Measurements from ENCODE around the gene YBX3. TPM values are rescaled to one million over a fixed set of nuclear protein-coding genes. Genes with fewer than 3 reads are reported as not detected.

Gene YBX3
- 12.2 TPM for total RNA-seq
- 1 to 10 TPM; 2.3 to 5.2 (median 3.2) TPM for polyA plus RNA-seq

GRCh38 chr12:10722905-10723746 lies at the start of gene YBX3:
TSS of gene YBX3 (minus strand) at chr12:10723323. CDS start at chr12:10723111, 212 bp downstream.
- no peak within 1 kb of the TSS for H3K27ac ChIP-seq (ENCODE audit: insufficient read depth, low read length, poor library complexity, severe bottlenecking)
- ATAC-seq (ENCODE audit: low read depth in 2 of 2) = peak in 1 of 2 donors; percentile 38

GRCh38 chr12:10771132-10771733 lies 48.1 kb upstream of the YBX3 start:
- peaks cover 33% of the 10 kb centered on the region for H3K27me3 Mint-ChIP-seq
- no peak overlapping the region for H3K27ac ChIP-seq (ENCODE audit: insufficient read depth, low read length, poor library complexity, severe bottlenecking)
- no peaks in the 10 kb centered on the region for H3K4me1 Mint-ChIP-seq
- H3K27me3 ChIP-seq (ENCODE audit: control insufficient read depth, insufficient read depth, low read length) = peaks cover 18% of the 10 kb centered on the region
- H3K27ac Mint-ChIP-seq = no peak overlapping the region
- no peak overlapping the region for H3K4me3 ChIP-seq (ENCODE audit: low read depth, low read length)
- peak in 1 of 2 donors; percentile 56 for ATAC-seq (ENCODE audit: low read depth in 2 of 2)
- H3K36me3 ChIP-seq (ENCODE audit: control insufficient read depth, insufficient read depth, low read length) = no peaks in the 10 kb centered on the region
- no peaks in the 10 kb centered on the region for H3K9me3 Mint-ChIP-seq
- H3K4me1 ChIP-seq (ENCODE audit: control insufficient read depth, insufficient read depth, low read length, poor library complexity, severe bottlenecking) = no peaks in the 10 kb centered on the region
- DNase-seq = peak in 2 of 3 donors; percentile 42 to 53
- H3K4me3 Mint-ChIP-seq = no peak overlapping the region
- no peaks in the 10 kb centered on the region for H3K9me3 ChIP-seq (ENCODE audit: control insufficient read depth in 2 of 2, low read length in 2 of 2)
- no peaks in the 10 kb centered on the region for H3K36me3 Mint-ChIP-seq

More at GRCh38 chr12:10722905-10723746, at the start of gene YBX3:
- peak in 2 of 3 donors; percentile 4 to 17 for DNase-seq
- H3K27me3 ChIP-seq (ENCODE audit: control insufficient read depth, insufficient read depth, low read length) = peaks cover 50% of the 10 kb centered on the region
- Mint-ChIP-seq H3K36me3 (no peaks in the 10 kb centered on the region), H3K4me3 (peak within 1 kb of the TSS; percentile 83 to 88 (median 85)), H3K27ac (peak within 1 kb of the TSS; percentile 26 to 90 (median 87)), H3K4me1 (peaks cover 0 to 17% (median 8%) of the 10 kb centered on the region in 4 donors), H3K9me3 (peaks cover 0 to 1% (median 0%) of the 10 kb centered on the region in 7 donors), H3K27me3 (peaks cover 75% of the 10 kb centered on the region)
- no peaks in the 10 kb centered on the region for H3K36me3 ChIP-seq (ENCODE audit: control insufficient read depth, insufficient read depth, low read length)
- H3K4me3 ChIP-seq (ENCODE audit: low read depth, low read length) = peak within 1 kb of the TSS; percentile 52
- peaks cover 10% of the 10 kb centered on the region for H3K4me1 ChIP-seq (ENCODE audit: control insufficient read depth, insufficient read depth, low read length, poor library complexity, severe bottlenecking)
- no peaks in the 10 kb centered on the region for H3K9me3 ChIP-seq (ENCODE audit: control insufficient read depth in 2 of 2, low read length in 2 of 2)

GRCh38 chr12:10759657-10760056 lies 36.5 kb upstream of the YBX3 start:
- DNase-seq = no peak
- no peak overlapping the region for H3K4me3 ChIP-seq (ENCODE audit: low read depth, low read length)
- Mint-ChIP-seq H3K27me3 (peaks cover 31% of the 10 kb centered on the region), H3K4me1 (no peaks in the 10 kb centered on the region), H3K9me3 (peaks cover 0 to 16% (median 5%) of the 10 kb centered on the region in 7 donors), H3K4me3 (no peak overlapping the region), H3K36me3 (peaks cover 3% of the 10 kb centered on the region), H3K27ac (no peak overlapping the region)
- H3K27ac ChIP-seq (ENCODE audit: insufficient read depth, low read length, poor library complexity, severe bottlenecking) = no peak overlapping the region
- no peaks in the 10 kb centered on the region for H3K36me3 ChIP-seq (ENCODE audit: control insufficient read depth, insufficient read depth, low read length)
- H3K9me3 ChIP-seq (ENCODE audit: control insufficient read depth in 2 of 2, low read length in 2 of 2) = peaks cover 9 to 17% of the 10 kb centered on the region in 2 experiments
- no peaks in the 10 kb centered on the region for H3K4me1 ChIP-seq (ENCODE audit: control insufficient read depth, insufficient read depth, low read length, poor library complexity, severe bottlenecking)
- H3K27me3 ChIP-seq (ENCODE audit: control insufficient read depth, insufficient read depth, low read length) = no peaks in the 10 kb centered on the region
- ATAC-seq (ENCODE audit: low read depth in 2 of 2) = no peak

- Histone ChIP-seq H3K9me3 (ENCODE audit: control insufficient read depth in 2 of 2, low read length in 2 of 2) (peaks cover 9 to 17% of the 10 kb centered on the region in 2 experiments), H3K4me1 (ENCODE audit: control insufficient read depth, insufficient read depth, low read length, poor library complexity, severe bottlenecking) (no peaks in the 10 kb centered on the region), H3K4me3 (ENCODE audit: low read depth, low read length) (no peak overlapping the region), H3K27me3 (ENCODE audit: control insufficient read depth, insufficient read depth, low read length) (no peaks in the 10 kb centered on the region), H3K27ac (ENCODE audit: insufficient read depth, low read length, poor library complexity, severe bottlenecking) (no peak overlapping the region), H3K36me3 (ENCODE audit: control insufficient read depth, insufficient read depth, low read length) (no peaks in the 10 kb centered on the region)
- peaks cover 3% of the 10 kb centered on the region for H3K36me3 Mint-ChIP-seq
- no peak overlapping the region for H3K4me3 Mint-ChIP-seq
- peaks cover 0 to 19% (median 5%) of the 10 kb centered on the region in 7 donors for H3K9me3 Mint-ChIP-seq
- ATAC-seq (ENCODE audit: low read depth in 2 of 2) (no peak), DNase-seq (no peak)
- no peak overlapping the region for H3K27ac Mint-ChIP-seq
- peaks cover 32% of the 10 kb centered on the region for H3K27me3 Mint-ChIP-seq
- H3K4me1 Mint-ChIP-seq = no peaks in the 10 kb centered on the region
Observed at GRCh38 chr12:10756194-10756593, 33.1 kb upstream of the YBX3 start.

GRCh38 chr12:10753059-10753458 lies 29.9 kb upstream of the YBX3 start:
- ATAC-seq (ENCODE audit: low read depth in 2 of 2) (no peak), DNase-seq (no peak)
- Mint-ChIP-seq H3K27me3 (peaks cover 36% of the 10 kb centered on the region), H3K9me3 (peaks cover 0 to 19% (median 5%) of the 10 kb centered on the region in 7 donors), H3K4me1 (peaks cover 0 to 11% (median 6%) of the 10 kb centered on the region in 4 donors), H3K36me3 (peaks cover 3% of the 10 kb centered on the region), H3K4me3 (no peak overlapping the region), H3K27ac (no peak overlapping the region)
- Histone ChIP-seq H3K27ac (ENCODE audit: insufficient read depth, low read length, poor library complexity, severe bottlenecking) (no peak overlapping the region), H3K36me3 (ENCODE audit: control insufficient read depth, insufficient read depth, low read length) (no peaks in the 10 kb centered on the region), H3K4me3 (ENCODE audit: low read depth, low read length) (no peak overlapping the region), H3K9me3 (ENCODE audit: control insufficient read depth in 2 of 2, low read length in 2 of 2) (peaks cover 9 to 17% of the 10 kb centered on the region in 2 experiments), H3K4me1 (ENCODE audit: control insufficient read depth, insufficient read depth, low read length, poor library complexity, severe bottlenecking) (peaks cover 3% of the 10 kb centered on the region), H3K27me3 (ENCODE audit: control insufficient read depth, insufficient read depth, low read length) (peaks cover 4% of the 10 kb centered on the region)

- peaks cover 4% of the 10 kb centered on the region for H3K27me3 ChIP-seq (ENCODE audit: control insufficient read depth, insufficient read depth, low read length)
- H3K36me3 Mint-ChIP-seq = no peaks in the 10 kb centered on the region
- H3K4me3 ChIP-seq (ENCODE audit: low read depth, low read length) = peak overlapping the region; percentile 35
- peaks cover 0 to 11% (median 6%) of the 10 kb centered on the region in 4 donors for H3K4me1 Mint-ChIP-seq
- H3K9me3 Mint-ChIP-seq = peaks cover 0 to 4% (median 0%) of the 10 kb centered on the region in 7 donors
- DNase-seq (no peak), ATAC-seq (ENCODE audit: low read depth in 2 of 2) (no peak)
- H3K4me3 Mint-ChIP-seq = peak overlapping the region in 1 of 4 donors; percentile 51
- H3K4me1 ChIP-seq (ENCODE audit: control insufficient read depth, insufficient read depth, low read length, poor library complexity, severe bottlenecking) = peaks cover 3% of the 10 kb centered on the region
- H3K36me3 ChIP-seq (ENCODE audit: control insufficient read depth, insufficient read depth, low read length) = no peaks in the 10 kb centered on the region
- peaks cover 0 to 2% of the 10 kb centered on the region in 2 experiments for H3K9me3 ChIP-seq (ENCODE audit: control insufficient read depth in 2 of 2, low read length in 2 of 2)
- no peak overlapping the region for H3K27ac ChIP-seq (ENCODE audit: insufficient read depth, low read length, poor library complexity, severe bottlenecking)
- peaks cover 47% of the 10 kb centered on the region for H3K27me3 Mint-ChIP-seq
- peak overlapping the region in 1 of 3 donors; percentile 55 for H3K27ac Mint-ChIP-seq
Observed at GRCh38 chr12:10750385-10750727, 27.2 kb upstream of the YBX3 start.

- Histone ChIP-seq H3K4me3 (ENCODE audit: low read depth, low read length) (peak overlapping the region; percentile 35), H3K27me3 (ENCODE audit: control insufficient read depth, insufficient read depth, low read length) (peaks cover 4% of the 10 kb centered on the region), H3K9me3 (ENCODE audit: control insufficient read depth in 2 of 2, low read length in 2 of 2) (no peaks in the 10 kb centered on the region), H3K27ac (ENCODE audit: insufficient read depth, low read length, poor library complexity, severe bottlenecking) (no peak overlapping the region), H3K36me3 (ENCODE audit: control insufficient read depth, insufficient read depth, low read length) (no peaks in the 10 kb centered on the region), H3K4me1 (ENCODE audit: control insufficient read depth, insufficient read depth, low read length, poor library complexity, severe bottlenecking) (peaks cover 3% of the 10 kb centered on the region)
- peaks cover 52% of the 10 kb centered on the region for H3K27me3 Mint-ChIP-seq
- peak overlapping the region in 1 of 3 donors; percentile 55 for H3K27ac Mint-ChIP-seq
- peaks cover 0 to 11% (median 6%) of the 10 kb centered on the region in 4 donors for H3K4me1 Mint-ChIP-seq
- no peaks in the 10 kb centered on the region for H3K36me3 Mint-ChIP-seq
- DNase-seq (peak; percentile 7 to 83 (median 58)), ATAC-seq (ENCODE audit: low read depth in 2 of 2) (peak; percentile 83 to 86)
- H3K9me3 Mint-ChIP-seq = peaks cover 0 to 4% (median 0%) of the 10 kb centered on the region in 7 donors
- peak overlapping the region in 2 of 4 donors; percentile 27 to 51 for H3K4me3 Mint-ChIP-seq
Observed at GRCh38 chr12:10749700-10750384, 26.7 kb upstream of the YBX3 start.

Data from CD4-positive, CD25-positive, alpha-beta regulatory T cell (primary cell).